DMS53 treated with DMSO at 0.1 percent for 48 hours (cell line): ENCODE results near the gene SESN1.
"Not testable (repeated sequence)": the region's sequence is repeated elsewhere in the genome, so short reads cannot be mapped to it uniquely, and the experiment has no call there.

Experiments used
- DNase-seq: peaks from one replicate; lab custom pipeline; 2025; ENCODE audit not compliant: unreplicated experiment; lab: John Stamatoyannopoulos, UW

Gene SESN1

GRCh38 chr6:109002051-109002697 is 92.5 kb downstream of the SESN1 start:
- no peak for DNase-seq

DNA sequence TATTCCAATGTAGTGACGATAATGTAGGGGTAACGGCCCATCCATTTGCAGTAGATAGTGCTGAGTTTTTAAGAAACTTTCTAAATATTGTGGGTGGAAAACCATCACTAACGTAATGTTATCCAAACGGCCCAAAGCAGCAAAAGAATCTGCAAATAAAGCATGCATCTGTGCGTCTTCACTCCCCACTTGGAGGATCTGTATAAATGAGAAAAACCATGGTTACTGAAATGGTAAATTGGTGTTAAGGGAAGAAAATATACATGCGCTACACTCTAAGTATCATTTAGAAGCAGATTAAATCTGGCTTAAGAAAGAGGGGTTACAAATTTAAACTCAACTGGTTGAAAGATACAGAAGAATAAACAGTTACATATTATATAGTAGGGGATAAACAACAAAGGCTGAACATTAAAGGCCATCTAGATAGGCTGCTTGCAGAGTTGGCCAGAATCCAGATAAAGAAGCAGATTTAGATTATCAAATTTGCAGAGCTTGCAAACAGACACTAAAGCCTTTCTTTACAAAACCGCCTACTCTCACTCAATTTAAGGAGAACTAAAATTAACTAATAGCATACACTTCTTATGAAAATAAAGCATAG is 93.3 kb downstream of the SESN1 start:
- no peak for DNase-seq

GRCh38 chr6:109000289-109000688 is 94.4 kb downstream of the SESN1 start:
- no peak for DNase-seq

GRCh38 chr6:108999428-108999827 is 95.2 kb downstream of the SESN1 start:
- DNase-seq, result no peak

- DNase-seq, result no peak
These were observed 96.2 kb downstream of the SESN1 start for GRCh38 chr6:108998485-108998884.

DNA sequence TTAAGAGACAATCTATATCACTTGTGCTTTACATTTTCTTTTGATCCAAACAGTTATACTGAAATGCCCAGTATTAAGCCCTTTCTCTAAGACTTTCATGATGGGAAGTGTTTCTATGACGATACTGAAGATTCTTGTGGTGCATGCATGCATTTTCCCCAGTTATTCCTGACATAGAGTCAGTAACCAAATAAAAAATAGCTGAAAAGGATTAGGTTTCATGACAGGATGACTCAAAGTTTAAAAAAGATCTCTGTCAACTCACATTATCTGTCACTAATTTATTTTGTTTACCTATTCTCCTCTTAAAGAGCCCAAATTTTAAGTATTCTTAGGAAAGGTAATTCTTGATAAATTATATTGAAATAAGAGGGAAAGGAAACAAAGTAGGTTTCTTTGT is 98.4 kb downstream of the SESN1 start:
- no peak for DNase-seq

DNA sequence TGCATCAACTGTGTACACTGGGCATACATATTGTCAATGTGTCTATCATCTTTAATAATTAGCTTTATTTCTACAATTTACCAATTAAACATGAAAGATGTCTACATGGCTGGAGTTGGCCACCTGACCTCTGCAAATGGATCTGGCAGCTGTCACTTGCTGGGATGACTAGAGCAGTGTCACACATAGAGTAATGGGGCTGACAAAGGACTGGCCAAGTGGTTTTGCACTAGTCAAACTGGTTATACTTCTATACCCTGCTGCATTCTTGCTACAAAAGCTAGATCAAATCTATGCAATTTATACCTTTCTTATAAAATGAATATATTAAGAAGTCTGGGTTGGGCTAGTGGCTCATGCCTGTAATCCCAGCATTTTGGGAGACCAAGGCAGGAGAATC is 99.3 kb downstream of the SESN1 start:
- DNase-seq, result peak; percentile 6

- DNase-seq, result no peak
These were observed 100.8 kb downstream of the SESN1 start for GRCh38 chr6:108993876-108994275.

DNA sequence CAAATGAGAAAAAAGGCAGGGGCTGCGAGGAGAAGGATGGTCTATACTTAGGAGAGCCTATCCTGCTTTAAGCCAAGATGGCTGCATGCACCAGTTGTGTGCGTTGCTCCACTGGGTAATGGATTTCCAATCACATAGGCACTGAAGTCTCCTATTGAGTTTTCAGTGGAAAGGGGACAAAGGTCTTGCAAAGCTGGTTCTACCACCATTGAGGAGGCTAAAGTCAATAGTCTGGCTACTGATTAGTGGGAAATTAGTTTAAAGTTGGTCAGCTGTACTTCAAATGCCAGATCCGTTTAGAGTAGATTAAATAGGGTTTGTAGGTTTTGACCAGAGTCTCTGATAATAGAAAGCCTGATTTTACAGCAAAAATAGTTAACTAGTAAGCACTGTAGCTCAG is 104.9 kb downstream of the SESN1 start:
- DNase-seq, result no peak

DNA sequence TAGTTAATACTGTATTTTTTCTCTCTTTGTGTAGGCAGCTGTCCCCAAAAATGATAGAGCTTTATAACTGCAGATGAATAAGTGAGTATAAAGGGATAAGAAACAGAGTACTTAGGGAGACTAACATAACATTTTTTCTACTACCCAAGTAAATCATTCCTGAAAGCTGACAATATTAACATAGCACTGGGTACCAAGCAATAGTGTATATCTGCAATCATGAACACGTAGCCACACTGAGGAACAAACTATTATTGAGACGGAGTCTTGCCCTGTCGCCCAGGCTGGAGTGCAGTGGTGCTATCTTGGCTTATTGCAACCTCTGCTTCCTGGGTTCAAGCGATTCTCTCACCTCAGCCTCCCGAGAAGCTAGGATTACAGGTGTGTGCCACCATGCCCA is 105.9 kb downstream of the SESN1 start:
- no peak for DNase-seq

- DNase-seq, result no peak
These were observed 106.3 kb downstream of the SESN1 start for GRCh38 chr6:108988296-108988695.

DNA sequence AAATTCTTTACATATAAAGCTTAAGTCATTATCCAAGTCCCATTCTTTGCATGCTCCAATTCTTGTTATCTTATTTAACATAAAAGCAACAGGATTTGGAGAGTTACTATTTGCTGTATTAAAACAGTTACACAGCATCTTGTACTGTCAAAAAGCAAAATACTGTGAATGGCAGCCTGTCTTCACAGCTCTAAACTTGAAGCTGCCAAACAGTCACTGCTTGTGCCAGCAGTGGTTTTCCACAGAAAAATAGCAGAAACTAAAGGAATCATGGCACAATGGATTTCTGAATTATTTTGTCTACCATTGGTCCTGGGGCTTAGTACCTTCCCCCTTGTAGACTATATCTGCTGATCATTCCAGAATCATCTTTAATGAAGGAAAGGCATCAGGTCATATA is 107.5 kb downstream of the SESN1 start:
- DNase-seq, result no peak

- DNase-seq, result no peak
These were observed 109.3 kb downstream of the SESN1 start for GRCh38 chr6:108985301-108985700.

GRCh38 chr6:108983151-108983550 is 111.5 kb downstream of the SESN1 start:
- no peak for DNase-seq

GRCh38 chr6:108982154-108983113 is 112.2 kb downstream of the SESN1 start:
- DNase-seq, result no peak

- DNase-seq, result not testable (repeated sequence)
These were observed 116.0 kb downstream of the SESN1 start for GRCh38 chr6:108978638-108979037.

DNA sequence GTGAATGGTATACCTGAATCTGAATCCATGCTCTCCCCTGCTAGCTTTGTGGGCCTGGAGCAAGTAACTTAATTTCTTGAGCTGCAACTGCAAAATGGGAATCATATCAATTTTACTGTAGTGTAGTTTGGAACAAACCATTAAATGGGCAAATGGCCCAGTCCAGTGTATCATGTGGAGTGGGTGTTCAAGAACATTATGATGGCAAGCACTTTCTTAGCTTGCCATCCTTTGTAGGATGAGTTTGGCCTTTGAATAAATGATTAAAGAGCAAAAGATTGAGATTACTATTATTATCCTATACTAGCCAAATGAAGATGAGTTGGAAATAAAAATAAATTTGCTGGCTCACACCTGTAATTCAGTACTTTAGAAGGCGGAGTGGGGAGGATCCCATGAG is 120.4 kb downstream of the SESN1 start:
- no peak for DNase-seq

GRCh38 chr6:108969776-108970175 is 124.9 kb downstream of the SESN1 start:
- DNase-seq, result no peak

DNA sequence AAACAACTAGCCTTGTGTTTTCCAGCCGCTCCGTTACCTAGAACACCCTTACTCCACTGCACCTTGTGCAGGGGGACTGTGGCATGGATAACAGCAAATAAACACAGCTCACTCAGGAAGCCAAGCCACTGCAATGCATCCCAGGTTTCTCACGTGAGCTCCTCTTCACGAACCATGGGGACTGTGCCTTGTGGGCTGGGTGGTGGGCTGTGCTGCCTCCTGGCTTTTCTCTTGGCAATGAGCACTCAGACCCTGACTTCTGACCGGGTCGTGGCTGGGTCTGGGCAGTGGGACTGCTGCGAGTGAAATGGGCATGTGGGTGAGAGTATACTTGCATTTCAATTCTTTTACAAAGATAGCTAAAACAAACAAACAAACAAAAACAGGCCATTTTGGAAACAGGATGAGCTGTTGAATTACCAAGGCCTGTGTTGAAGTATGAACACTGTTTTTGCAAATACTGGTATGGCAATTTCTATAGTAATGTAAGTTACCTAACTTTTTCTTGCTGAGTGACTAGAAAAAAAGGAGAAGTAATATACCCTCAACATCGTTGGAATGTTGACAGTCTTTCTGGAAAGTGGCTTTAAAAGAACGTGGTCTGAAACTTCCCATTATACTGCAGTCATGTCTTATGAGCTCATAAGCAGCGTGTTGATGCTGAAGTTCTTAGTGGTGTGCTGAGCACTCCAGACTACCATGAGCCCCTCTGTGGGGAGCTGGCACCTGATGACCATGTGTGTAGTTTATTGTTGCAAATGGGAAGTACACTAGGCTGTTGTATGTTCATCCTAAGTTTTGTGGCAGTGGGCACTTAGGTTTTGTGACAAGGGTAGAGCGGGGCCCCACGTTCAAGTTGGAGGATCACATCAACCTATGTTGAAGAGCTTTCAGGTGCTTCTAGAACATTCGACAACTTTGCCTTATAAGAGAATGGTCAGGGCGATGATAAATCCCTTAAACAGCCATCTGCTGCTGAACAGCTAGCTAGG is 126.0 kb downstream of the SESN1 start:
- no peak for DNase-seq

- DNase-seq, result no peak
These were observed 127.5 kb downstream of the SESN1 start for GRCh38 chr6:108966855-108967755.
